RKO (cell line): ENCODE measurements around the gene EXD3.
"Not testable (repeated sequence)": the region's sequence is repeated elsewhere in the genome, so short reads cannot be mapped to it uniquely, and the experiment has no call there.

Experiments
- DNase-seq: peaks from one replicate; pipeline ENCODE4 v3.0.0-alpha.2; 2016; ENCODE audit warnings: low spot score

Gene EXD3

GRCh38 chr9:137459152-137459600 lies 36.2 kb upstream of the EXD3 start, which contains the start of gene NSMF:
Gene NSMF, minus strand, starts transcription at chr9:137459334. Its CDS starts 232 bp downstream, at chr9:137459102.
- peak; percentile 96 for DNase-seq

- peak; percentile 49 for DNase-seq
These were observed 35.5 kb upstream of the EXD3 start for GRCh38 chr9:137458194-137459151.

- DNase-seq = no peak
These were observed 34.6 kb upstream of the EXD3 start for GRCh38 chr9:137457406-137458193.

- DNase-seq = no peak
These were observed 34.0 kb upstream of the EXD3 start for GRCh38 chr9:137456864-137457405.

- no peak for DNase-seq
These were observed 33.3 kb upstream of the EXD3 start for GRCh38 chr9:137456061-137456863.

- no peak for DNase-seq
These were observed 32.5 kb upstream of the EXD3 start for GRCh38 chr9:137455359-137455991.

GRCh38 chr9:137454597-137455358 lies 31.8 kb upstream of the EXD3 start:
- no peak for DNase-seq

GRCh38 chr9:137454145-137454596 lies 31.2 kb upstream of the EXD3 start:
- DNase-seq = no peak

- DNase-seq = peak; percentile 63
These were observed 30.7 kb upstream of the EXD3 start for GRCh38 chr9:137453643-137454081.

- DNase-seq = no peak
These were observed 30.0 kb upstream of the EXD3 start for GRCh38 chr9:137452761-137453642.

- DNase-seq = no peak
These were observed 29.2 kb upstream of the EXD3 start for GRCh38 chr9:137452006-137452760.

- not testable (repeated sequence) for DNase-seq
These were observed 28.5 kb upstream of the EXD3 start for GRCh38 chr9:137451264-137452005.

- DNase-seq = not testable (repeated sequence)
These were observed 27.7 kb upstream of the EXD3 start for GRCh38 chr9:137450539-137451222.

- DNase-seq = no peak
These were observed 27.1 kb upstream of the EXD3 start for GRCh38 chr9:137449931-137450538.

- no peak for DNase-seq
These were observed 26.3 kb upstream of the EXD3 start for GRCh38 chr9:137449081-137449844.

- DNase-seq = no peak
These were observed 25.6 kb upstream of the EXD3 start for GRCh38 chr9:137448602-137448962.
